ENCODE data around the gene COG7. TPM values are rescaled to one million over a fixed set of nuclear protein-coding genes. Genes with fewer than 3 reads are reported as not detected.
A peak's percentile ranks its signal among the peaks of the same experiment; 100 is the strongest.

Gene COG7
- total RNA-seq, 1 experiment from 2014 or later = 13.5 TPM

GRCh38 chr16:23369416-23369815 lies 83.6 kb downstream of the COG7 start:
- H3K9ac ChIP-seq (ENCODE audit: low read length) = no peak overlapping the region
- no peak overlapping the region for H3K27ac ChIP-seq (ENCODE audit: low read length)
- no peaks in the 10 kb centered on the region for H3K27me3 ChIP-seq (ENCODE audit: low read length)
- no peak overlapping the region for H3K4me3 ChIP-seq (ENCODE audit: low read length)
- POLR2A ChIA-PET (ENCODE audit: unreplicated experiment) = no interaction called here
- no TSS peak for BruUV-seq (replicated peaks)
- TF ChIP-seq CTCF (conservative IDR thresholded peaks at IDR 0.05; ENCODE audit: low read depth, low read length) (no peak), EZH2 (IDR thresholded peaks at IDR 0.05; ENCODE audit: low read length, unreplicated experiment) (no peak), EZH2phosphoT487 (IDR thresholded peaks at IDR 0.05; ENCODE audit: borderline replicate concordance, low read length) (no peak)
- H3K4me1 ChIP-seq (ENCODE audit: insufficient read depth, low read length) = peaks cover 25% of the 10 kb centered on the region
- H3F3A ChIP-seq (ENCODE audit: low read length, unreplicated experiment) = no peaks in the 10 kb centered on the region
- no peaks in the 10 kb centered on the region for H3K9me3 ChIP-seq (ENCODE audit: low read length)
- H3K36me3 ChIP-seq (ENCODE audit: low read depth, low read length) = no peaks in the 10 kb centered on the region
- no peaks in the 10 kb centered on the region for H3K79me2 ChIP-seq (ENCODE audit: low read length)
- H2AFZ ChIP-seq (ENCODE audit: low read length) = no peak overlapping the region
- no peaks in the 10 kb centered on the region for H3K9me2 ChIP-seq (replicated peaks; ENCODE audit: low read length)
- no peak for ATAC-seq
- H4K20me1 ChIP-seq (ENCODE audit: low read length) = no peaks in the 10 kb centered on the region
- intact Hi-C loops (cut with micrococcal nuclease) = loop anchor here (10.0 kb wide), 1 partner anchor 55 kb away; no protein-coding TSS in a partner anchor
- CTCF ChIA-PET = no interaction called here
- no peak overlapping the region for H3K4me2 ChIP-seq (ENCODE audit: low read length)
- DNase-seq = no peak

- CTCF ChIA-PET = interaction anchor here (0.6 kb wide), 1 partner anchor 77 kb away, joined by 4 read pairs; no protein-coding TSS in a partner anchor
- Histone ChIP-seq H3K36me3 (ENCODE audit: low read depth, low read length) (no peaks in the 10 kb centered on the region), H3F3A (ENCODE audit: low read length, unreplicated experiment) (no peaks in the 10 kb centered on the region), H2AFZ (ENCODE audit: low read length) (no peak overlapping the region), H3K9ac (ENCODE audit: low read length) (no peak overlapping the region), H3K4me2 (ENCODE audit: low read length) (peak overlapping the region; percentile 77), H3K79me2 (ENCODE audit: low read length) (no peaks in the 10 kb centered on the region), H3K27ac (ENCODE audit: low read length) (0 out of 2 replicates have a peak overlapping the region, but pooled peaks have one; percentile 20), H3K4me3 (ENCODE audit: low read length) (no peak overlapping the region), H4K20me1 (ENCODE audit: low read length) (no peaks in the 10 kb centered on the region), H3K4me1 (ENCODE audit: insufficient read depth, low read length) (peaks cover 25% of the 10 kb centered on the region), H3K27me3 (ENCODE audit: low read length) (no peaks in the 10 kb centered on the region), H3K9me2 (replicated peaks; ENCODE audit: low read length) (no peaks in the 10 kb centered on the region), H3K9me3 (ENCODE audit: low read length) (no peaks in the 10 kb centered on the region)
- intact Hi-C loops (cut with micrococcal nuclease) = loop anchor here (10.0 kb wide), 1 partner anchor 54 kb away; no protein-coding TSS in a partner anchor
- BruUV-seq (replicated peaks) = no TSS peak
- TF ChIP-seq CTCF (conservative IDR thresholded peaks at IDR 0.05; ENCODE audit: low read depth, low read length) (no peak), EZH2phosphoT487 (IDR thresholded peaks at IDR 0.05; ENCODE audit: borderline replicate concordance, low read length) (no peak)
- POLR2A ChIA-PET (ENCODE audit: unreplicated experiment) = no interaction called here
- DNase-seq (peak; percentile 81), ATAC-seq (peak; percentile 96)
Observed at GRCh38 chr16:23368469-23368868, 84.5 kb downstream of the COG7 start.

GRCh38 chr16:23367988-23368387 lies 85.0 kb downstream of the COG7 start:
- no peak for TF ChIP-seq CTCF (conservative IDR thresholded peaks at IDR 0.05; ENCODE audit: low read depth, low read length)
- no peak for TF ChIP-seq EZH2phosphoT487 (IDR thresholded peaks at IDR 0.05; ENCODE audit: borderline replicate concordance, low read length)
- TF ChIP-seq EZH2 (IDR thresholded peaks at IDR 0.05; ENCODE audit: low read length, unreplicated experiment) = no peak

More at GRCh38 chr16:23367988-23368387, 85.0 kb downstream of the COG7 start:
- ChIA-PET CTCF (no interaction called here), POLR2A (ENCODE audit: unreplicated experiment) (no interaction called here)
- Histone ChIP-seq H3K27me3 (ENCODE audit: low read length) (no peaks in the 10 kb centered on the region), H3K79me2 (ENCODE audit: low read length) (no peaks in the 10 kb centered on the region), H2AFZ (ENCODE audit: low read length) (no peak overlapping the region), H3K27ac (ENCODE audit: low read length) (0 out of 2 replicates have a peak overlapping the region, but pooled peaks have one; percentile 20), H3K9me3 (ENCODE audit: low read length) (no peaks in the 10 kb centered on the region), H3K9ac (ENCODE audit: low read length) (no peak overlapping the region), H3K9me2 (replicated peaks; ENCODE audit: low read length) (no peaks in the 10 kb centered on the region), H4K20me1 (ENCODE audit: low read length) (no peaks in the 10 kb centered on the region), H3K4me2 (ENCODE audit: low read length) (peak overlapping the region; percentile 77), H3K4me3 (ENCODE audit: low read length) (no peak overlapping the region), H3K4me1 (ENCODE audit: insufficient read depth, low read length) (peaks cover 25% of the 10 kb centered on the region), H3K36me3 (ENCODE audit: low read depth, low read length) (no peaks in the 10 kb centered on the region), H3F3A (ENCODE audit: low read length, unreplicated experiment) (no peaks in the 10 kb centered on the region)
- intact Hi-C loops (cut with micrococcal nuclease) = loop anchor here (10.0 kb wide), 1 partner anchor 53 kb away; no protein-coding TSS in a partner anchor
- no peak for DNase-seq
- BruUV-seq (replicated peaks) = no TSS peak
- no peak for ATAC-seq
